HG03066 (cell line): Measurements from ENCODE around the gene PRPH.
"Not testable (repeated sequence)": the region's sequence is repeated elsewhere in the genome, so short reads cannot be mapped to it uniquely, and the experiment has no call there.

Experiments used
- ATAC-seq: cut with Tn5 transposase; IDR thresholded peaks from one replicate; pipeline ENCODE4 v1.9.1; 2021; ENCODE audit warnings: low read depth; ENCODE audit not compliant: unreplicated experiment

The PRPH gene

DNA sequence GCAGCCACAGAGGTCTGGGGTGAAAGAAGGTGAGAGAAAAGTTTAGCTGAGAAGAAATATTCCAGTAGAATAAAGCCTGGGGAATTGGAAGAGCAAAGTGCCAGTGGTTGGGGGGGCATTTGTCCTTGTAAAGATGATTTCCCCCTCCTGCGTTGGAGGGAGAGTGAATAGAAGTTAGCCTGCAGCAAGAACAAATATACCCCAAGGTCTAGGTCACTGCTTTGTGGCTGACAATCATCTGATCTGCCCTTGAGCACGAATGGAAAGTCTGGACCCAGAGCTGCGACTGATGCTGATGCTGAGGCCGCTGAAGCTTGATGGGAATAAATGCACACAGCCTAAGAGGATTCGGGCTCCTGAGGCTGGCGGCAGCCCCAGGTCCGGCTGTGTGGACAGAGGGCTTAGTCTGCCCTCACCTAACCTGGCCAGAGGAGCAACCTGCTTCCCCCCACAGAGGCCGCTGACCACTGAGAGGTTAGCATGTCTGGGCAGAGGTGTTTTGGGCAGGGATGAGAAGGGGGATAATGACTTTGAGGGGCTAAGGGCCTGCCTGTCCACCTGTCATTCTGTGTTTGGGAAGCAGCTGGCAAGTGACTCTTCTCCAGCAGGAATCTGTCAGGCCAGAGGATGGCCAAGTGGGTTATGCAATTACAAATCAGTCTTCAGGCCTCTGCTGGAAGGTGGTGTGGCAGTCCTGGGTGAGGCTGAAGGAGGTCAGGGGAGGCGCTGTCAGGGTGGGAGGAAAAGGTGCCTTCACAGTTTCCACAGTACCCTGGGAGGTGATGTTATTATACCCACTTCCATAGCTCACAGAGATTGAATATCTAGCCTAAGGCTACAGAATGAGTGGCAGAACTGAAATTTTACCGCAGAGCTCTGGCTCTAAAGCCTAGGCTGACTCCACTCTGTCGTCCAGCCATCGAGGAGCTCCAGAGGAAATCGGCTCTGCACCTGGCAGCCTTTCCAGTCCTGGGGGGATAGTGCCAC lies 18.4 kb upstream of the PRPH start:
- ATAC-seq = no peak

GRCh38 chr12:49277466-49277865 lies 17.5 kb upstream of the PRPH start:
- ATAC-seq = no peak

DNA sequence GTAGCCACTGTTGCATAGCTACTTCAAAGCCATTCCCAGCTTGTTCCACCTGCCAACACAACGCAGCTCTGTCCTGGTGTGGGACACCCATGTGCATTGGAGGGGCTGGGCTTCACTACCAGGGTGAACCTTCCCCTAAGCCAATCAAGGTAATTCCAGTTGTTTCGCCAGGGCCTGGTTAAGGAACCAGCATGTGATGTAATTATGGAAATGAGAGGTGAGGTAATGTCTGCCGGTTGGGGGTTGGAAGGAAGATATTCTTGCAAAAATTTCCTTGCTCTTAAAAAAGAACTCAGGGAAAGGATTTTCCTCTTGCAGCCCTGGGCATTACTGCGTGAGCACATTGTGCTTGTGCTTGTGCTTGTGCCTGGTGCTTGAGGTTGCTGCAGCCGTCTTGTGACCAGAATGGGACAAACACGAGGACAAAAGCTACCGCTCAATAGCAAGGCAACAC lies 15.2 kb upstream of the PRPH start:
- ATAC-seq = no peak

DNA sequence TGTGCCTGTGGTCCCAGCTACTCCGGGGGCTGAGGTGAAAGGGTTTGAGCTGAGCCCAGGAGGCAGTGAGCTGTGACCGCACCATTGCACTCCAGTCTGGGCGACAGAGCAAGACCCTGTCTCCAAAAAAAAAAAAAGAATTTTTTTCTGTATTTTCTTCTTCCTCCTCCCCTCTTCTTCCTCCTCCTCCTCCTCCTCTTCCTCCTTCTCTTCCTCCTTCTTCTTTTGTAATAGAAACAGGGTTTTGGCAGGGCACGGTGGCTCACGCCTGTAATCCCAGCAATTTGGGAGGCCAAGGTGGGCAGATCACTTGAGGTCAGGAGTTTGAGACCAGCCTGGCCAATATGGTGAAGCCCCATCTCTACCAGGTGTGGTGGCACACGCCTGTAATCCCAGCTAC lies 14.4 kb upstream of the PRPH start:
- ATAC-seq = not testable (repeated sequence)

DNA sequence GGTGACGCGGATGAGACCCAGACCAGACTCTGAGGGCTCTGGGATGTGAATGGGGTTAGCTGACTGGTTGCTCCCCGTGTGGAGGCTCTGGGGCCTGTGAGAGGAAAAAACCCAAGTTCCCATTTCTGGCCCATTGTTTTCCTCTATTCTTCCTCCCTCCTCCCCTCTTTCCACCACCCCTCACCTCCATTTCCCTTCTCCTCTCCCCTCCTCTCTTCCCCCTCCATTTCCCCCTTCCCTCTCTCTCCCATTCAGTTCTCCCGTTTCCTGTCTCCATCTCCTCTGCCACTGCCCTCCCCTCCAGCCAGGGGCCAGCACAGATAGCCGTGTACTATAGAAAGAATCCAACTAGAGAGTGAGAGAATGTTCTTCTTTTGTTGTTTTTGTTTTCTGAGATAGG lies 12.6 kb upstream of the PRPH start:
- ATAC-seq = no peak

DNA sequence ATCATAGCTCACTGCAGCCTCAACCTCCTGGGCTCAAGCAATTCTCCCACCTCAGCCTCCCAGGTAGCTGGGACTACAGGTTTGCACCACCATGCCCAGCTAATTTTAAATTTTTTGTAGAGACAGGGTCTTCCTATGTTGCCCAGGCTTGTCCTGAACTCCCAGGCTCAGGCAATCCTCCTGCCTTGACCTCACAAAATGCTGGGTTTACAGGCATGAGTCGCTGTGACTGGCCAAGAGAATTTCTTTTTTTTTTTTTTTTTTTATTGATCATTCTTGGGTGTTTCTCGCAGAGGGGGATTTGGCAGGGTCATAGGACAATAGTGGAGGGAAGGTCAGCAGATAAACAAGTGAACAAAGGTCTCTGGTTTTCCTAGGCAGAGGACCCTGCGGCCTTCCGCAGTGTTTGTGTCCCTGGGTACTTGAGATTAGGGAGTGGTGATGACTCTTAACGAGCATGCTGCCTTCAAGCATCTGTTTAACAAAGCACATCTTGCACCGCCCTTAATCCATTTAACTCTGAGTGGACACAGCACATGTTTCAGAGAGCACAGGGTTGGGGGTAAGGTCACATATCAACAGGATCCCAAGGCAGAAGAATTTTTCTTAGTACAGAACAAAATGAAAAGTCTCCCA lies 12.1 kb upstream of the PRPH start:
- ATAC-seq = not testable (repeated sequence)

DNA sequence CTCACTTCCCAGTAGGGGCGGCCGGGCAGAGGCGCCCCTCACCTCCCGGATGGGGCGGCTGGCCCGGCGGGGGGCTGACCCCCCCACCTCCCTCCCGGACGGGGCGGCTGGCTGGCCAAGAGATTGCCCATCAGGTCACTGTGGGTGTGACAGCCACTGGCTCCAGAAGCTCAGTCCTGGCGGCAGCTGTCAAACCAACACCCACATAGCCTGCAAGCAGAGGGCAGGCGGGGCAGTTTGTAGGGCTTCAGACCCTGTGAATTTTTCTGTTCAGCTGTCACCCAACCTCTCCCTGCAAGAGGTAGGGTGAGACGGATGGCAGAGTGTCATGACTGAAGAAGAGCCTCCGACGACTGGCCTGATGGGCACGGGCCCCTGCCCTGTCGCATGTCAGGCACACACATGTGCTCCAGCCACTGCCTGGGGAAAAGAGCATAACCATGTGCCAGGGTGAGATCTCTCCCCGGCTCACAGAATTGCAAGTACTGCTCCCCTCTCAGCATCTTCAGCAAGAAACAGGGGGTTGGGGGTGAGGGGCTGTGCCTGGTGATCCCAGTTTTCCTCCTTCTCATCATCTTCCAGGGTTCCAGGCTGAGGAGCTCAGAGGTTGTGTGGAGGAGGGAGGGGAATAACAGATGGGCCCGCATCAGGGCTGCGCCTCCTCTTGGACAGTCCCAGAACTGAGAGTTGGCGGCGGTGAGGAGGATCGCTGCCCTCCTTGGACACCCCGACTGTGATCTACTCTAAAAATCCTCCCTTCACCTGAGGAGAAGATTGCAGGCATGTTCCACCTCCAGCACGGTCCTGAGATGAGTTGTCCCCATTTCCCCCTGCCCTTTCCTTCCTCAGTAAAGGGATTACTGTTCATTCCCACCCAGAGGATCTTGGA lies 11.2 kb upstream of the PRPH start:
- no peak for ATAC-seq

DNA sequence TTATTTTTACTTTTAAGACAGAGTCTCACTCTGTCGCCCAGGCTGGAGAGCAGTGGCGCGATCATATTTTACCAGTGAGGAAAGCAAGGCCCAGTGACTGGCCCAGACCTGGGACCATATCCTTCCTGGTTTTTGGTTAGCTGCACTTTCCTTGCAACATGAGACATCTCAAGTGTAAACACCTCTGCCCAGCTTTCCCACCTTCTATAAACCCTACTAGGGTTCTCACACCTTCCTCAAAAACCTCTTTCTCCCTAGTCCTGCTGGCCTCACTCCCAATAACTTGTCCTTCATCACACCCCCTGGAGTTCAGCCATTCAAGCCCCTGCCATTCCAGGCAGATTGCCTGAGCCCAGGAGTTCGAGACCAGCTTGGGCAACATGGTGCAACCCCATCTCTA lies 10.3 kb upstream of the PRPH start:
- no peak for ATAC-seq

- no peak for ATAC-seq
Measured at GRCh38 chr12:49287876-49288275, 7.1 kb upstream of the PRPH start.

DNA sequence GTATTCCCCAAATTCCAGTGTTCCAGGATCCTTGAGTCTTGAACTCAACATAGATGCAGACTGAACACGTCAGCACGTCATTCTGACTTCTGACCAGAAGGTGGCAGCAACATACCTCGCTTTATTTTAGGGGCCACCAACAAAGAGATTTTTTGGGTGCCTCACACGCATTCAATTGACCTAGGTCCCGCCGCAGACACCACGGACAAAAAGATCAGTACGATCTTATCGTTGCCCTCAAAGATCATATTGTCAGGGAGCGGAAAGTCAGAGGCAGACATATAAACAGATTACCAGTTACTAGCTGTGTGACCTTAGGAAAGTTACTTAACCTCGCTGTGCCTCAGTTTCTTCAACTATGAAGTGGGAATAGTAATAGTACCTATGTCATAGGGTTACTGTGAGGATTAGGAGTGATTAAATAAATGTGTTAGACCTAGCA lies 6.5 kb upstream of the PRPH start:
- ATAC-seq = no peak

GRCh38 chr12:49288922-49289555 lies 5.9 kb upstream of the PRPH start:
- no peak for ATAC-seq

- no peak for ATAC-seq
Measured at GRCh38 chr12:49292729-49293055, 2.3 kb upstream of the PRPH start.

DNA sequence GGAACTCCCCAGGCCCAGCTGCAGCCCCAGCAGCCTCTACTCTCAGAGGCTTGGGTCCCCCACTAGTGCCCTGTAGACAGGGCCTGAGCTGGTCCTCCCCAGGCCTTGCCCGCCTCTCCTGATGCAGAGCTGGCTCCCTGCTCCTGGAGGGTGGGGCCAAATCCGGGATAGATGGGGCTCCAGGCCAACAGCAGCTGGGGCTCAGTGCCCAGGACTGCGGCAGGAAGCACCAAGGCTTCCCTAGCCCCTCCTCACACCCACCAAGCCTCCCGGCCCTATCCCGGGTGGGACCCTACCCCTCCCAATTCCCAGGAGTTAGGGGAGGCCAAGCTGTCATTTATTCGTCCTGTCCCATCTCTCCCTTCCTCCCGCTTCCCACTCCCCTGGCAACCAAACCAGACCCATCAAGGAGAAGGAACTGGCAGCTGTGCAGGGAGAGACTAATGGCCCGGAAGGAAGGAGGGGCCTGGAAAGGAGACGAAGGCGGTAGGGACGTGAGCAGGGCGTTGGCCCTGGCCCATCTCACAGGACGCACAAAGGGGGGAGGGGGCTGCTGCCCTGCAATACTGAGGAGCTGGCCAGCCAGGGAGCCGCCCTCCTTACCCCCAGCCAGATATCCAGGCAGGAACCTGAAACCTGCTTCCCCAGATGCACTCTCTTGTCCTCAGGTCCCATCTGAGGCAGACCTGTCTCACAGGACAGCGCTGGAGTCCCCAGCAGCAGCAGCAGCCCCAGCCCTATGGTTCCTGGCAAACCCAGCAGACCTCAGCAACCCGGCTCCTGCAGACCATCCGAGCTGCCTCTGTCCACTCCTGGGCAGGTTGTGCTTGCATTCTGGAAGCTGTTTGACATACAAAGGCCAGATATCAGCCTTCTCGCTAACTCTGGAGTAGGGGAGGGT lies 1.6 kb upstream of the PRPH start:
- no peak for ATAC-seq

DNA sequence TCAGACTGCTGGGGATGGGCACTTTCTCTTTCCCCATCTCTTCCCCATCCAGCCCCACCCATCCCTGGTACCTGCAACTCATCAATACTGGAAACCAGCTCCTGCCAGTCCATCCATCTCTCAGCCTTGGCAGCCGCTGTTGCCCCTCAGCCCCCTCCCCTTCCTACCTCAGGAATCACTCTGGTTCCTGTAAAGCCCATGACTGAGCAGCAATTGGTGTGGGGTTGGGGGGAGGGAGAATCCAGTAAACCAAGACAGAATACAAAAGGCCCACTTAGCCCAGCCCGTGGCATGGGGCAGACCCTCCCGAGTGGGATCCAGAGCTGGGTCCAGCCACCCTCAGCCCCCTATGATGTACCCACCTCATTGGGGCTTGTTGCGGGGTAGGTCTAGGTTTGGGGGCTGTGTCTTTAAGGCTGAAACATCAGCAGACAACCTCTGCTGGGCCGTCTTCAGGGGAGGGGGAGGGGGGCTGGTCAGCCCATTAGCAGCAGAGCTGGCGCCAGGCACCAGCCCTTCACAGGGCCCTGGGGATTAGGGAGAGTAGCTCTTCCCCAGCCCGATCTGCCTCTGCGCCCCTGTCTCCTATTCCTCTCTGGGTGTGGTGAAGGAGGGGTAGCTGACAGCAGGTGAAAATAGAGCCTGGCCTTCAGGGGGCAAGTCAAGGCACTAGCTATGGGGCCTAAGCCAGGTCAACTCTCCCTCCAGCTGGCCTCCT lies 702 bp upstream of the PRPH start:
- ATAC-seq = no peak

- no peak for ATAC-seq
Measured at GRCh38 chr12:49294804-49295081, 204 bp upstream of the PRPH start.

GRCh38 chr12:49296034-49296835 lies 1.3 kb downstream of the PRPH start:
- no peak for ATAC-seq

- no peak for ATAC-seq
Measured at GRCh38 chr12:49296836-49297694, 2.1 kb downstream of the PRPH start.
